NCI-H2196 treated with DMSO at 0.1 percent for 48 hours (cell line): Measurements from ENCODE around the gene DFFA.
A peak's percentile ranks its signal among the peaks of the same experiment; 100 is the strongest.
"Not testable (repeated sequence)": the region's sequence is repeated elsewhere in the genome, so short reads cannot be mapped to it uniquely, and the experiment has no call there.

ENCODE experiments used
- DNase-seq: peaks from one replicate; lab custom pipeline; 2025; ENCODE audit not compliant: unreplicated experiment; lab: John Stamatoyannopoulos, UW

DFFA gene

GRCh38 chr1:10430216-10431069 lies 41.9 kb downstream of the DFFA start, which contains the start of gene CENPS:
Gene CENPS, plus strand, starts transcription at chr1:10430433. Its CDS starts 85 bp downstream, at chr1:10430518.
- DNase-seq, result peak; percentile 86

GRCh38 chr1:10429868-10430215 lies 42.5 kb downstream of the DFFA start:
- no peak for DNase-seq

DNA sequence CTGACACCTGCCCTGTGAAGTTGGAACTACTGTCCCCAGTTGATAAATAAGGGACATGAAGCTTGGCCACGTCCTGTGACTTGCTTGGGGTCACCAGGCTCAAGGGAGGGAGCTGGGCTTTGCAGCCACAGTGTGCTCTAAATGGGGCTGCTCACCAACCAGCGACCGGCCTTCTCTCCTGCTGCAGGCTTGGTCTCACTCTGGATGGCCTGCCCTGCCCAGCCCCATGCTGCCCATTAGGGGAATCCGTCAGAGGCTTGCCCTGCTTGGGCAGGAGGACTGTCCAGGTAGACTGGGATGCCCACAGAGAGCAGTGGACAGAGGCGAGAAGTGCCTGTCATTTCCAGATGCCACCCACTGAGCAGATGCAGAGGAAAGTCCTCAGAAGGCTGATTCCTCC lies 43.3 kb downstream of the DFFA start:
- DNase-seq, result no peak

DNA sequence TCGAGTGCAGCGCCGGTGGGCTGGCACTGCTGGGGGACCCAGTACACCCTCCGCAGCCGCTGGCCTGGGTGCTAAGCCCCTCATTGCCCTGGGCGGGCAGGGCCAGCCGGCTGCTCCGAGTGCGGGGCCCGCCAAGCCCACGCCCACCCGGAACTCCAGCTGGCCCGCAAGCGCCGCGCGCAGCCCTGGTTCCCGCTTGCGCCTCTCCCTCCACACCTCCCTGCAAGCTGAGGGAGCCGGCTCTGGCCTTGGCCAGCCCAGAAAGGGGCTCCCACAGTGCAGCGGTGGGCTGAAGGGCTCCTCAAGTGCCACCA lies 45.8 kb downstream of the DFFA start:
- DNase-seq, result not testable (repeated sequence)

- not testable (repeated sequence) for DNase-seq
These were observed 46.3 kb downstream of the DFFA start for GRCh38 chr1:10425826-10426534.

GRCh38 chr1:10424651-10425050 lies 47.7 kb downstream of the DFFA start:
- no peak for DNase-seq

- no peak for DNase-seq
These were observed 48.3 kb downstream of the DFFA start for GRCh38 chr1:10424034-10424433.

GRCh38 chr1:10421637-10422036 lies 50.7 kb downstream of the DFFA start:
- DNase-seq, result no peak

DNA sequence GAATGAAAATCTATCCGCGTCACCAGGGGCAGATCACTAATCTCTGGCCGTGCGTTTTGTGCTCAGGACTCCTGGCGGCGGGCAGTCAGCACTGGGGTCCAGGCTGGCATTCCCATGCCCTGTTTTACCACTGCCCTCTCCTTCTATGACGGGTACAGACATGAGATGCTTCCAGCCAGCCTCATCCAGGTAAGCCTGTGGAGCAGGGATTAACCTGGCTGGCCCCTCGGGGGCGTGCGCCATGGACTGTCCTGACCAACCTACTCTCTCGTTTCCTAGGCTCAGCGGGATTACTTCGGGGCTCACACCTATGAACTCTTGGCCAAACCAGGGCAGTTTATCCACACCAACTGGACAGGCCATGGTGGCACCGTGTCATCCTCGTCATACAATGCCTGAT lies 53.0 kb downstream of the DFFA start:
- no peak for DNase-seq

- DNase-seq, result not testable (repeated sequence)
These were observed 53.6 kb downstream of the DFFA start for GRCh38 chr1:10418741-10419140.

GRCh38 chr1:10415967-10416366 lies 56.4 kb downstream of the DFFA start:
- not testable (repeated sequence) for DNase-seq

- no peak for DNase-seq
These were observed 57.0 kb downstream of the DFFA start for GRCh38 chr1:10415211-10415930.

- DNase-seq, result no peak
These were observed 65.1 kb downstream of the DFFA start for GRCh38 chr1:10407201-10407600.
